NCI-H446 treated with DMSO at 0.1 percent for 48 hours (cell line): ENCODE measurements around the gene NSUN4.

ENCODE experiments used
- DNase-seq: peaks from one replicate; lab custom pipeline; 2025; lab: John Stamatoyannopoulos, UW

Gene NSUN4

GRCh38 chr1:46406881-46407608, 66.4 kb downstream of the NSUN4 start:
- DNase-seq = no peak

- no peak for DNase-seq
Measured at GRCh38 chr1:46407636-46408035, 67.0 kb downstream of the NSUN4 start.

GRCh38 chr1:46408356-46409062, 67.9 kb downstream of the NSUN4 start:
- DNase-seq = no peak

GRCh38 chr1:46409063-46409372, 68.4 kb downstream of the NSUN4 start:
- no peak for DNase-seq

GRCh38 chr1:46410156-46411009, 69.8 kb downstream of the NSUN4 start:
- DNase-seq = no peak

- no peak for DNase-seq
Measured at GRCh38 chr1:46411010-46411405, 70.4 kb downstream of the NSUN4 start.
